ACC112 (cell line): Measurements from ENCODE around the gene IL26.

Experiments used
- H2AFZ ChIP-seq: fragments of 200-600 bp; sonication (generic); one replicate; pipeline ENCODE4 v1.6.0; 2017; ENCODE audit warnings: antibody characterized with exemption, low read length; ENCODE audit not compliant: unreplicated experiment
- H3K27ac ChIP-seq: fragments of 200-600 bp; sonication (generic); 2 replicates; pipeline ENCODE4 v1.5.1; 2014; ENCODE audit warnings: low read depth, mild to moderate bottlenecking, antibody characterized with exemption, low read length, moderate library complexity
- H3K27me3 ChIP-seq: fragments of 200-600 bp; sonication (generic); 2 replicates; pipeline ENCODE4 v1.6.1; 2014; ENCODE audit warnings: mild to moderate bottlenecking, antibody characterized with exemption, low read length, moderate library complexity, mixed read lengths; ENCODE audit not compliant: insufficient read depth
- H3K36me3 ChIP-seq: fragments of 200-600 bp; sonication (generic); 2 replicates; pipeline ENCODE4 v1.6.1; 2016; ENCODE audit warnings: mild to moderate bottlenecking, antibody characterized with exemption, low read length, moderate library complexity, mixed read lengths; ENCODE audit not compliant: insufficient read depth
- H3K4me1 ChIP-seq: fragments of 200-600 bp; sonication (generic); one replicate; pipeline ENCODE4 v1.6.1; 2016; ENCODE audit warnings: low read length, mixed read lengths; ENCODE audit not compliant: insufficient read depth, unreplicated experiment, control insufficient read depth
- H3K4me3 ChIP-seq: fragments of 200-600 bp; sonication (generic); 2 replicates; pipeline ENCODE4 v1.5.1; 2014; ENCODE audit warnings: mild to moderate bottlenecking, low read depth, low read length
- H3K79me2 ChIP-seq: fragments of 200-600 bp; sonication (generic); one replicate; pipeline ENCODE4 v1.6.0; 2016; ENCODE audit warnings: low read length; ENCODE audit not compliant: control insufficient read depth, unreplicated experiment, insufficient read depth

The IL26 gene

DNA sequence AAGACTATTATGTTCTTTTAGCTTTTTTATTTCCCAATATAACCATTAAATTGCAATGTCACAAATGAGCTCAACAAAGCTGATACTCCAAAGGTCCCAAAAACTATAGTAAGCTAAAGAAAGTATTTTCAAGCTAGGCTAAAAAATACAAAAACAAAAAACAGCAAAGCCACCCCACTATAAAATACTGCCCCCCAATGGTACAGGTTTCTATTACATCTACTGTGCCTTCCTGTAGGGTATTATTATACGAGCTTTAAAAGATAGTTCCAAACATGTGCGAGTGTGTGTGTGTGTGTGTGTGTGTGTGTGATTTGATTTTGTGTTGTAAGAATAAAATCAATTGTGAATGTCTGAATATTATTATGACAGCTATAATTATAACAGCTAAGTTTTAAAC, 67.2 kb downstream of the IL26 start:
- Histone ChIP-seq H3K36me3 (no peaks in the 10 kb centered on the region), H3K4me3 (no peak overlapping the region), H3K27ac (no peak overlapping the region), H2AFZ (no peak overlapping the region), H3K27me3 (peaks cover 41% of the 10 kb centered on the region), H3K79me2 (no peaks in the 10 kb centered on the region), H3K4me1 (no peaks in the 10 kb centered on the region)

DNA sequence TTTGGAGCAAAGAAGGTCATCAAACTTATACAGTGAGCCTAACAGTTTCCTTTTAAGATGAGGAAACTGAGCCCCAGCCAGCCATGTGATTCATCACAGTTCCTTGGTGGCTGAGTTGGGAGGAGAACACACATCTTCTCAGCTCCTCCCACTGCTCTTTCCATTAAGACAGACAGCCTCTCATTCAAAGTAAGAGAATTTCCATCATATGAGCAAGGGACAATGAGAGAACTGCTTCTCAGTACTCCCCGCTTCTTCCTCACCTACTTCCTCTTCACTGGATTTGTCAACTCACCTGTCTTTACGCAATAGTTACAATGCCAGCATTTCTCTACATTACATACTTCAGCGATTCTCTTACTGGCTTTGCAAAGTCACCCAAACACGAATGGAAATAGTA, 68.2 kb downstream of the IL26 start:
- Histone ChIP-seq H3K27ac (no peak overlapping the region), H3K36me3 (no peaks in the 10 kb centered on the region), H3K27me3 (peaks cover 42% of the 10 kb centered on the region), H2AFZ (no peak overlapping the region), H3K4me3 (no peak overlapping the region), H3K79me2 (no peaks in the 10 kb centered on the region), H3K4me1 (no peaks in the 10 kb centered on the region)

DNA sequence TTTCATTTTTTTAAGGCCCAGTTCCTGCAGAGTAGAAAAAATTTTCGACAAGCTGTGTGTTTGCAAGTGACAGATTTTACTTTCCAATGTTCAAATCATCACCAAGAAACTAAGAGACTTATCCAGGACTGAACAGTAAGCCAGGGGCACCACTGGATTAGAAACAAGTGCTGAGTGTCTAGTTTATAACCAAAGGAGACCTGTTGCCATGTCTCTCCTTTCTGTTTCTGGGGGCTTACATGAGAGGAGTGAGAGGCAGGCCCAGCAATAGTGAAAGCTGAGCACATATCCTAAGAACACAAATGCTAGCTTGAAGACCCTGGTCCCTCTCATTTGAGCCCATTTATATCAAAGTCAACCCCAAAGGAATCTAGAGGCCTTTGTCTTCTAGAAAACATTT, 69.0 kb downstream of the IL26 start:
- no peaks in the 10 kb centered on the region for H3K36me3 ChIP-seq
- H3K27me3 ChIP-seq = peaks cover 47% of the 10 kb centered on the region
- H3K79me2 ChIP-seq = no peaks in the 10 kb centered on the region
- no peak overlapping the region for H3K27ac ChIP-seq
- no peak overlapping the region for H2AFZ ChIP-seq
- H3K4me3 ChIP-seq = no peak overlapping the region
- no peaks in the 10 kb centered on the region for H3K4me1 ChIP-seq

DNA sequence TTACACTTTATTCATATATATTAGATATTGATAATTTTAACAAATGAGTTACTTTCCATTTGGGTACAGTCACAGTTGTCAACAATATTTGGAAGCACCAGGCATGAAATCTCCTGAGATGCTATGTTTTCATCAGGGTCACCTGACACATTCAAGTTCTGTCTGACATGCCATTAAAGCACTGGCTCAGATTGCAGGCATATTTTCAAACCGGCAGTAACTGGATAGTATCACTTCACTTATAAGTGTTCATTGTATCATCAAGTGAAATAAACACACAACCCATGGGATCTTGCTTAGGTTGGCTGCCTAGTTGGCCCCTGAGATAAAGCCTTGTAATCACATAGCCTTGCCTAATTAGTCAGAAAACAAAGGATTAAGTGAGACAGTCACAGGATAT, 70.8 kb downstream of the IL26 start:
- Histone ChIP-seq H3K4me1 (no peaks in the 10 kb centered on the region), H3K27me3 (peaks cover 47% of the 10 kb centered on the region), H3K27ac (no peak overlapping the region)

More for the DNA sequence above, 70.8 kb downstream of the IL26 start:
- Histone ChIP-seq H3K79me2 (no peaks in the 10 kb centered on the region), H3K4me3 (no peak overlapping the region), H2AFZ (no peak overlapping the region), H3K36me3 (no peaks in the 10 kb centered on the region)
